Measurements from ENCODE around the gene MCC.

Gene MCC

DNA sequence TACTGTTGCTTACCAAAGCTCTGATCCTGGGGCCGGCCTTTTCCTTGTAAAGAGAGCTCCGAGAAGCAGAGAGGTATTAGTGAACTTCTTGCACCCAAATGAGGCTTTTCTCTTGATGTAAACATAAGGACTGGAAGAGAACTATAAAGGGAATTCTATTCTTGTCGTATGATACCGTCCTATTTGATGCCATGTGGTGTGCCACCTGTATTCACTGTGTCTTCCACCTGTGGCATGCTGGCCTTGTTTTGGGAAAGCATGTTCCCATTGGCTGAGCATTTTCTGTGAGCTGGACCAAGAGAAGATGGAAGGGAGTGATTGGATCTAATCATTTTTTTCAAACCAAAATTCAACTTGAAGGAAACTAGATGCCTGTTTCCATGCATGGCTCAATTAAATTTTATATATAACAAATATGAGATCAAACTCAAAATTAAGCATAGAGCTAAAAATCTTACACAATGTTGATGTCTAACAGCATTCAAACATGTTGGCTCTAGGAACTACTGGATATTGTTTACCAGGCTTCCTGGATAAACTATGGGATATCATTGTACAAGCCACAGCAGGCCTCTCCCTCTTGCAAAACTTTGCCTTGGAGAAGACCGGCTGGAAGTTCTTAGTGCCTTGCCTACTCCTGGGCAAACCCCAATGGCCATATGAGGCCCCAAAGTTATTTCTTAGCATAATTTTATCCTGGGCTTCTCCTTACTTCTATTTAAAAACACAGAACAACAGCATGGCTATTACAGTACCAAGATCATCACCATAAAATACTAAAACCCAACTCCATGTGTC, 168.8 kb downstream of the MCC start:
- H3K4me3 ChIP-seq (ENCODE audit: low read length), result no peak overlapping the region

GRCh38 chr5:113317636-113318035, 170.6 kb downstream of the MCC start:
- no peak for DNase-seq (ENCODE audit: low read depth)
- H3K4me3 ChIP-seq (ENCODE audit: low read length), result no peak overlapping the region
- no peak for TF ChIP-seq CTCF (conservative IDR thresholded peaks at IDR 0.05; ENCODE audit: low read length)

More for the DNA sequence above, 168.8 kb downstream of the MCC start:
- no peak for TF ChIP-seq CTCF (conservative IDR thresholded peaks at IDR 0.05; ENCODE audit: low read length)
- DNase-seq (ENCODE audit: low read depth), result no peak

GRCh38 chr5:113311301-113311700, 177.0 kb downstream of the MCC start:
- no peak for DNase-seq (ENCODE audit: low read depth)
- no peak for TF ChIP-seq CTCF (conservative IDR thresholded peaks at IDR 0.05; ENCODE audit: low read length)

DNA sequence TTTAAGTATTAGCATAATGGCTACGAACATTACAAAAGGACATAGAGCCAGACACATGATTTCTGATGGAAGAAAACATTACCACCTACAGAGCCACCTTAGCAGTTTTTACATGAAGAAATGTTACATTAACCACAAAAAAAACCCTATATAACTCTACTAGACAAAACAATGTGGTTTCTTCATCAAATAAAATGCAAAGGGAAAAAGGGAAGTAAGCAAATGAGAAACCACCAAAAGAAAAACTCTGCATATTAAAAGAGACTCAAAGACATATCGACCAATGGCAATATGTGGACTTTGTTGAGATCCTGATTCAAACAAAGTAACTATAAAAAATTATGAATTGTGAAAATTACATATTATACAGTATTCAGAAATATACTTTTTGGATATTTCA, 186.1 kb downstream of the MCC start:
- no peak for DNase-seq (ENCODE audit: low read depth)

More at GRCh38 chr5:113311301-113311700, 177.0 kb downstream of the MCC start:
- no peak overlapping the region for H3K4me3 ChIP-seq (ENCODE audit: low read length)

DNA sequence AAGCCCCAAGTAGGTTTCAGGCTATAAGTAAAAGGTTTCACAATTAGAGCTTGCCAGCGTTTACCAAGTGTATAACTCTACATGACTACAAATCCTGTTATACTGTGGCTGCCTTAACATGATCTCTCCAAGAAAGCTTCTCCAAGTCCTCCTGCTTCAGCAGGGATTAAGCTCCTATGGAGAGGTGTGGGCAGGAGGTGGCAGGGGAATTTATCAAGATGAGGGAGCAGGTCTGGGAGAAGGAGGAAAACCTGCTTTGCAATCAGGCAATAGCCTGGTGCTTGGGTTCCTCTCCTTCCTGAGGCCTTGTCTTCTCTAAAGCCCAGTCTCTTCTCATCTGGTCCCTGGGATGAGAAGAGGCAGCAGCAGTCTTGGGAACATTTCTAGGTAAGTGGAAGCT, 188.7 kb downstream of the MCC start:
- no peak for TF ChIP-seq CTCF (conservative IDR thresholded peaks at IDR 0.05; ENCODE audit: low read length)
- DNase-seq (ENCODE audit: low read depth), result no peak
- no peak overlapping the region for H3K4me3 ChIP-seq (ENCODE audit: low read length)

More for the DNA sequence above, 186.1 kb downstream of the MCC start:
- no peak overlapping the region for H3K4me3 ChIP-seq (ENCODE audit: low read length)
- no peak for TF ChIP-seq CTCF (conservative IDR thresholded peaks at IDR 0.05; ENCODE audit: low read length)

- peak; percentile 15 for DNase-seq (ENCODE audit: low read depth)
- no peak overlapping the region for H3K4me3 ChIP-seq (ENCODE audit: low read length)
- TF ChIP-seq CTCF (conservative IDR thresholded peaks at IDR 0.05; ENCODE audit: low read length), result no peak
Observed at GRCh38 chr5:113296676-113297075, 191.6 kb downstream of the MCC start.

GRCh38 chr5:113295111-113295539, 193.1 kb downstream of the MCC start:
- peak overlapping the region; percentile 78 for H3K4me3 ChIP-seq (ENCODE audit: low read length)
- TF ChIP-seq CTCF (conservative IDR thresholded peaks at IDR 0.05; ENCODE audit: low read length), result 0 out of 2 replicates have a peak, but pooled peaks have one; percentile 16
- no peak for DNase-seq (ENCODE audit: low read depth)

Data from AG10803 (cell line).